H1 (cell line): ENCODE measurements around the gene EIF2B2.

Experiments
- CBX8 ChIP-seq: fragments of 300-800, 300-1000 bp; sonication (generic); IDR thresholded peaks from 2 replicates; pipeline ENCODE4 v1.7.1; 2016; ENCODE audit warnings: low read depth, low read length, borderline replicate concordance
- CREB1 ChIP-seq: IDR thresholded peaks from 2 replicates; pipeline ENCODE4 v1.6.1; 2012; ENCODE audit warnings: inconsistent platforms
- JUND ChIP-seq: IDR thresholded peaks from 2 replicates; pipeline ENCODE4 v1.6.1; 2011; ENCODE audit warnings: mild to moderate bottlenecking, improper control_type of control experiment, low read length
- MAFK ChIP-seq: IDR thresholded peaks from 2 replicates; pipeline ENCODE4 v1.6.1; 2012; ENCODE audit warnings: low read depth, mild to moderate bottlenecking, improper control_type of control experiment, low read length
- POLR2AphosphoS5 ChIP-seq: IDR thresholded peaks from 2 replicates; pipeline ENCODE4 v1.6.1; 2011; ENCODE audit warnings: low read depth, low read length
- RFX5 ChIP-seq: IDR thresholded peaks from 2 replicates; pipeline ENCODE4 v1.6.1; 2011; ENCODE audit warnings: low read depth, low read length, improper control_type of control experiment, borderline replicate concordance
- SP2 ChIP-seq: IDR thresholded peaks from 2 replicates; pipeline ENCODE4 v1.6.1; 2012; ENCODE audit warnings: mild to moderate bottlenecking, low read length, inconsistent platforms
- TAF1 ChIP-seq: IDR thresholded peaks from 2 replicates; pipeline ENCODE4 v1.6.1; 2011; ENCODE audit warnings: mild to moderate bottlenecking, low read depth, low read length
- TF ChIP-seq, protein P1 (sequence below), 3 experiments: IDR thresholded peaks; 1 replicate in 2 of 3; 2 replicates in 1 of 3; pipeline versions ENCODE4 v1.5.1 to v1.6.1; 2011; ENCODE audit warnings: low read length in 3 of 3, mild to moderate bottlenecking in 3 of 3, inconsistent platforms in 2 of 3, low read depth in 1 of 3, moderate library complexity in 1 of 3; ENCODE audit not compliant: insufficient read depth in 1 of 3; ENCODE audit errors: control extremely low read depth in 1 of 3

DNA sequence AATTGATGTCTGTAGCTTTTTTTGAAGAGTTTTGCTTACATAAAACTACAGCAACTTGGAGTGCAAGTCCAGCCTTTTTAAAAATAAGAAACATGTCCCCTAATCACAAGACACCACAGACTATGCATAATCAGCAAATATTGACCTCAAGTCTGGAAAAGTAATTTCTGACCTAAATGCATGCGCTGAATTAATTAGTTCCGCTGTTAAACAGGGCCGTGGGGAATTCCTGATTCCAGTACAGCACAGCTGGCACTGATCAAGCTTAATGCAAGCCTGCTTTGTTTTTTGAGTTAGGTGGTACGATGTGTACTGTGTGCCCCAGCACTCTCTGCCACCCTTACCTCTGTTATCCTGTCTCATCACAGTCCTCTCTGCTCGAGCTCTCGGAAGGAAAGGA is 39.3 kb downstream of the EIF2B2 start:
- TF ChIP-seq RFX5 (no peak), MAFK (no peak), CREB1 (no peak), TAF1 (no peak), SP2 (no peak), CBX8 (no peak), POLR2AphosphoS5 (no peak), JUND (no peak)
- TF ChIP-seq, protein P1, sequence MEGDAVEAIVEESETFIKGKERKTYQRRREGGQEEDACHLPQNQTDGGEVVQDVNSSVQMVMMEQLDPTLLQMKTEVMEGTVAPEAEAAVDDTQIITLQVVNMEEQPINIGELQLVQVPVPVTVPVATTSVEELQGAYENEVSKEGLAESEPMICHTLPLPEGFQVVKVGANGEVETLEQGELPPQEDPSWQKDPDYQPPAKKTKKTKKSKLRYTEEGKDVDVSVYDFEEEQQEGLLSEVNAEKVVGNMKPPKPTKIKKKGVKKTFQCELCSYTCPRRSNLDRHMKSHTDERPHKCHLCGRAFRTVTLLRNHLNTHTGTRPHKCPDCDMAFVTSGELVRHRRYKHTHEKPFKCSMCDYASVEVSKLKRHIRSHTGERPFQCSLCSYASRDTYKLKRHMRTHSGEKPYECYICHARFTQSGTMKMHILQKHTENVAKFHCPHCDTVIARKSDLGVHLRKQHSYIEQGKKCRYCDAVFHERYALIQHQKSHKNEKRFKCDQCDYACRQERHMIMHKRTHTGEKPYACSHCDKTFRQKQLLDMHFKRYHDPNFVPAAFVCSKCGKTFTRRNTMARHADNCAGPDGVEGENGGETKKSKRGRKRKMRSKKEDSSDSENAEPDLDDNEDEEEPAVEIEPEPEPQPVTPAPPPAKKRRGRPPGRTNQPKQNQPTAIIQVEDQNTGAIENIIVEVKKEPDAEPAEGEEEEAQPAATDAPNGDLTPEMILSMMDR (IDR thresholded peaks at IDR 0.05; ENCODE audit: control extremely low read depth in 1 of 3, insufficient read depth in 1 of 3, low read depth in 1 of 3, low read length in 3 of 3) = no peak
